ENCODE results near the gene CNMD. TPM values are rescaled to one million over a fixed set of nuclear protein-coding genes. Genes with fewer than 3 reads are reported as not detected.

The CNMD gene
- polyA plus RNA-seq, 1 of the 3 experiments (the other 2 are of a cell fraction): not detected

Other genes with a start within 250 kb of the CNMD start
- gene HNRNPA1L2, start 97.4 kb downstream of the CNMD start, polyA plus RNA-seq (2012; rRNA removed): 4.5 and 6.7 TPM in 2 replicates
- 17.8 and 18.6 TPM in 2 replicates for gene SUGT1, start 87.0 kb downstream of the CNMD start, polyA plus RNA-seq (2012; rRNA removed)
- gene PCDH8, start 108.8 kb upstream of the CNMD start, polyA plus RNA-seq (2012; rRNA removed): not detected in 2 replicates